ENCODE measurements around the gene NOS3.

The NOS3 gene

GRCh38 chr7:150963707-150964559 lies 26.9 kb upstream of the NOS3 start:
- Mint-ChIP-seq H3K4me3 (no peak overlapping the region), H3K36me3 (ENCODE audit: insufficient read depth) (no peaks in the 10 kb centered on the region), H3K27ac (ENCODE audit: low read depth) (no peak overlapping the region), H3K4me1 (no peaks in the 10 kb centered on the region), H3K27me3 (peaks cover 53% of the 10 kb centered on the region), H3K9me3 (no peaks in the 10 kb centered on the region)
- ATAC-seq (replicated peaks; ENCODE audit: extremely low read depth, poor library complexity, severe bottlenecking) (no peak), DNase-seq (ENCODE audit: low spot score in 2 of 2) (no peak)

- Mint-ChIP-seq H3K27ac (ENCODE audit: low read depth) (no peak overlapping the region), H3K27me3 (peaks cover 46% of the 10 kb centered on the region), H3K4me3 (no peak overlapping the region), H3K4me1 (no peaks in the 10 kb centered on the region), H3K36me3 (ENCODE audit: insufficient read depth) (no peaks in the 10 kb centered on the region), H3K9me3 (no peaks in the 10 kb centered on the region)
- DNase-seq (ENCODE audit: low spot score in 2 of 2): no peak
- no peak for ATAC-seq (replicated peaks; ENCODE audit: extremely low read depth, poor library complexity, severe bottlenecking)
Measured at GRCh38 chr7:150964593-150965111, 26.2 kb upstream of the NOS3 start.

DNA sequence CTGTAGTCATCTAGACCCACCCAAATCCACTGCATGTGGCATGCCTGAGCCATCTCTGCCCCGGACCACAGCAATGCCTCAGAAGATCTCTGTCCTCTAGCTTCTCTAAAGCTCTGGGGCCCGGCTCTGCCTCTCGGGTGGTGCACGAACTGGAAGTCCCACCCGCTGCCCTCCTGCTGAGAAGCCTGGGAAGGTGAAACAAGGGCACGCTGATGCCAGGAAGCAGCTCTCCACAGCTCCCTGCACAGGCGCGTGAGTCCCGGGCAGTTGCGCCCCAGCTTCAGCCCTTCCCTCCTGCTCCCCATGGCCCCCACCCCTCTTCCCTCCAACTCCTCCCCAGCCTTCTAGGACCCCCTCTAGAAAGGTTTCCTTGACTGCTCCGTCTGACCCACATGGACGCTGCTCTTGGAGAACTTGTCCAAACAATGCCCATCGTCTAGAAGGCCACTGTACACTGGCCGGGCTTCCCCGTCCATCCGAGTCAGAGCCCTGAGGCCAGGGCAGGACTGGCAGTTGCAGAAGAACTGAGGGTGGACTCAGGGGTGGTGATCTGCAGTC lies 25.5 kb upstream of the NOS3 start:
- no peak for DNase-seq (ENCODE audit: low spot score in 2 of 2)
- no peaks in the 10 kb centered on the region for H3K36me3 Mint-ChIP-seq (ENCODE audit: insufficient read depth)
- no peaks in the 10 kb centered on the region for H3K9me3 Mint-ChIP-seq
- no peaks in the 10 kb centered on the region for H3K4me1 Mint-ChIP-seq
- no peak overlapping the region for H3K27ac Mint-ChIP-seq (ENCODE audit: low read depth)
- H3K4me3 Mint-ChIP-seq: no peak overlapping the region
- no peak for ATAC-seq (replicated peaks; ENCODE audit: extremely low read depth, poor library complexity, severe bottlenecking)
- peaks cover 39% of the 10 kb centered on the region for H3K27me3 Mint-ChIP-seq

- Mint-ChIP-seq H3K4me1 (no peaks in the 10 kb centered on the region), H3K27ac (ENCODE audit: low read depth) (no peak overlapping the region), H3K27me3 (peaks cover 33% of the 10 kb centered on the region), H3K36me3 (ENCODE audit: insufficient read depth) (no peaks in the 10 kb centered on the region), H3K9me3 (no peaks in the 10 kb centered on the region), H3K4me3 (no peak overlapping the region)
- DNase-seq (ENCODE audit: low spot score in 2 of 2) (no peak), ATAC-seq (replicated peaks; ENCODE audit: extremely low read depth, poor library complexity, severe bottlenecking) (no peak)
Measured at GRCh38 chr7:150966002-150966401, 24.8 kb upstream of the NOS3 start.

DNA sequence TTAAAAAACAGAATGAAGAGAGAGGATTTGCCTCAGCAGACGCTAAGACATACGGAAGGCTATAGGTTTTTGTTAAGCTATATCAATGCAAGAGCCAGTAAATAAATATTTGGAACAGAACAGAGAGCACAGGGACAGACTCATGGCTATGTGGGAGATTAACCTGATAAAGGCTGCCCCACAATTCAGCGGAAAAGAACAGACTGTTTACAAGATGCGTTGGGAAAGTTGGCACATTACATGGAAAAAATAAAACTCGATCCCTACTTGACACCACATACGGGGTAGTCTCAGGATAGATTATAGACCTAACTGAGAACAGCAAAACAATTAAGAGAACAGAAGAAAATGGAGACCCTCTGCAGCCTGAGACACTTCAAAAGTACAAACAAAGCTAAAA lies 23.5 kb upstream of the NOS3 start:
- DNase-seq (ENCODE audit: low spot score in 2 of 2) (no peak), ATAC-seq (replicated peaks; ENCODE audit: extremely low read depth, poor library complexity, severe bottlenecking) (no peak)
- H3K36me3 Mint-ChIP-seq (ENCODE audit: insufficient read depth): no peaks in the 10 kb centered on the region
- no peak overlapping the region for H3K27ac Mint-ChIP-seq (ENCODE audit: low read depth)
- H3K4me1 Mint-ChIP-seq: no peaks in the 10 kb centered on the region
- H3K9me3 Mint-ChIP-seq: no peaks in the 10 kb centered on the region
- peaks cover 19% of the 10 kb centered on the region for H3K27me3 Mint-ChIP-seq
- no peak overlapping the region for H3K4me3 Mint-ChIP-seq

DNA sequence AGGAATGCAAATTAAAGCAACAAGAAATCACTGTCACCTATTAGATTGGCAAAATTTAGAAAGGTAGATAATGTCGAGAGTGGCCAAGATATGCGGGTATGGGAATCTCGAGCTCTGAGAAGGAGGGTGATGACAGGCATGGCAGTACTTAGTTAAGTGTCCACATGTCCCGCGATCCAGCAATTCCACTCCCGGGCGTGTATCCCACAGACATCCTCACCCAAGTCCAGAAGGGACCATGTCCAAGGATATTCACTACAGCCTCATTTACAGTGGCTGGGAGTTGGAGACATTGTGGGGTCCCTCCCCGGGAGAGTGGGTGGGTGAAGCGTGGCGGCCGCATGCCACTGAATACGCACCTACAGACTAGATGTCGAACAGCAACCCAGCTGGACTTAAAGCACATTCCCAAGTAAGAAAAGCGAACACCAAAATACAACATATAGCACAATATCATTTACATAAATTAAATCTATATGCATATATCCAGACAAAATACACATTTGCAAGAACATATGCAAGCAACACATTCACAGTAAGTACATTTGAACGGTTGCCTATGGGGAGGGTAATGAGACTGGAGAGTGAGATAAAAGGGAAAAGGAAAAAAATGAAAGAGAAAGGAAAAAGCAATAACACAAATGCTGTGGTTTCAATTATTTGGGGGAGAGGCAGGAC lies 22.6 kb upstream of the NOS3 start:
- DNase-seq (ENCODE audit: low spot score in 2 of 2): no peak
- Mint-ChIP-seq H3K27me3 (peaks cover 11% of the 10 kb centered on the region), H3K4me3 (no peak overlapping the region), H3K27ac (ENCODE audit: low read depth) (no peak overlapping the region), H3K4me1 (no peaks in the 10 kb centered on the region), H3K9me3 (no peaks in the 10 kb centered on the region), H3K36me3 (ENCODE audit: insufficient read depth) (no peaks in the 10 kb centered on the region)
- ATAC-seq (replicated peaks; ENCODE audit: extremely low read depth, poor library complexity, severe bottlenecking): no peak

DNA sequence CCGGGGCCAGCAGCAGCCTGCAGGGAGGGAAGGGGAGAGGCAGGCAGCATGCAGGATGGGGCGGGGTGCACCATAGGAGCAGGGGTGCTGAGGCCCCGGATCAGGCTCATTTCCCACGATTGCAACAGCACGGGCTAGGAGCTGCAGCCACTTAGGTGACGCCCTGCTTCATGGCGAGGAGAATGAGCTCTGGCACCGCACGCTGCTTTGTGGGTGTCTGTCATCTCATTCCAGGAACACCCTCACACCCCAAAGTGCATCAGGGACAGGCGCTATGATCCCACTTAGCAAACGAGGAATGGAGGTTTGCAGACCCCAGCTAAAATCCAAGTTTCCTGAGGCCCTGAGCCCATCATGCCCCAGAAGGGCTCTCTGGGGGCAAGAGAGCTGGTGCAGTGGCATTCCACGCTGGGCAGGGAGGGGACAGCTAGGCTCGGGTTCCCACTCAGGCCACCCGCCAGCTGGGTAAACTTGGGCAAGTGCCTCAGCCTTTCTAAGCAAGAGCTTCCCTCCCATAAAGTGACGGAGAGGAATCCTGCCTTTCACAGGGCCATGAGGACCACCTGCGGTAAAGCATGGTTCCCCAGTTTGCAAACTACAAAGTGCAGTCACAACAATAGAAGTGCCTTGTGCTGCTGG lies 22.0 kb upstream of the NOS3 start:
- Mint-ChIP-seq H3K4me3 (no peak overlapping the region), H3K27me3 (peaks cover 9% of the 10 kb centered on the region)

DNA sequence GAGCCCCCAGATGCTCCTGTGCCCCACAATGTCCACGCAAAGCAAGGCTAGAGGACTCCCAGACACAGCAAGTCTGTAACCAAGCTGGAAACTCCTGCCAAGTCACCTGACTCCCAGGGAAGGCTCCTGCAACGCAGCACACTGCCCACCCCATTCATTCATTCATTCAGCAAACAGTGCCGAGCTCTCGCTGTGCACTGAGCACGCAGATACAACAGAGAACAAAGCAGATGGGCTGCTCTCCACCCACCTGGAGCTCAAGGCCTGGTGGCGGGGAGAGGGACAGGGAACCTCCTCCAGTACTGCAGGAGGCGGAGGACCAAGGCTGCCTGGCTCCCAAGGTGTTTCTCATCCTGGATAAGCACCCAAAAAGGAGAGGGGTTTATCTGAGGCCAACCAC lies 21.3 kb upstream of the NOS3 start:
- H3K9me3 Mint-ChIP-seq: no peaks in the 10 kb centered on the region
- ATAC-seq (replicated peaks; ENCODE audit: extremely low read depth, poor library complexity, severe bottlenecking) (no peak), DNase-seq (ENCODE audit: low spot score in 2 of 2) (no peak)
- peaks cover 2% of the 10 kb centered on the region for H3K36me3 Mint-ChIP-seq (ENCODE audit: insufficient read depth)
- H3K27ac Mint-ChIP-seq (ENCODE audit: low read depth): no peak overlapping the region
- H3K27me3 Mint-ChIP-seq: peaks cover 9% of the 10 kb centered on the region
- H3K4me1 Mint-ChIP-seq: peaks cover 5% of the 10 kb centered on the region
- H3K4me3 Mint-ChIP-seq: no peak overlapping the region

More for the DNA sequence above, 22.0 kb upstream of the NOS3 start:
- no peak for ATAC-seq (replicated peaks; ENCODE audit: extremely low read depth, poor library complexity, severe bottlenecking)
- H3K27ac Mint-ChIP-seq (ENCODE audit: low read depth): no peak overlapping the region
- no peaks in the 10 kb centered on the region for H3K9me3 Mint-ChIP-seq
- no peaks in the 10 kb centered on the region for H3K4me1 Mint-ChIP-seq
- DNase-seq (ENCODE audit: low spot score in 2 of 2): no peak
- peaks cover under 1% of the 10 kb centered on the region for H3K36me3 Mint-ChIP-seq (ENCODE audit: insufficient read depth)

- H3K36me3 Mint-ChIP-seq (ENCODE audit: insufficient read depth): peaks cover 2% of the 10 kb centered on the region
- H3K4me1 Mint-ChIP-seq: peaks cover 11% of the 10 kb centered on the region
- DNase-seq (ENCODE audit: low spot score in 2 of 2): no peak
- no peak for ATAC-seq (replicated peaks; ENCODE audit: extremely low read depth, poor library complexity, severe bottlenecking)
- no peaks in the 10 kb centered on the region for H3K9me3 Mint-ChIP-seq
- H3K27ac Mint-ChIP-seq (ENCODE audit: low read depth): no peak overlapping the region
- peaks cover 9% of the 10 kb centered on the region for H3K27me3 Mint-ChIP-seq
- H3K4me3 Mint-ChIP-seq: no peak overlapping the region
Measured at GRCh38 chr7:150970424-150970823, 20.4 kb upstream of the NOS3 start.

DNA sequence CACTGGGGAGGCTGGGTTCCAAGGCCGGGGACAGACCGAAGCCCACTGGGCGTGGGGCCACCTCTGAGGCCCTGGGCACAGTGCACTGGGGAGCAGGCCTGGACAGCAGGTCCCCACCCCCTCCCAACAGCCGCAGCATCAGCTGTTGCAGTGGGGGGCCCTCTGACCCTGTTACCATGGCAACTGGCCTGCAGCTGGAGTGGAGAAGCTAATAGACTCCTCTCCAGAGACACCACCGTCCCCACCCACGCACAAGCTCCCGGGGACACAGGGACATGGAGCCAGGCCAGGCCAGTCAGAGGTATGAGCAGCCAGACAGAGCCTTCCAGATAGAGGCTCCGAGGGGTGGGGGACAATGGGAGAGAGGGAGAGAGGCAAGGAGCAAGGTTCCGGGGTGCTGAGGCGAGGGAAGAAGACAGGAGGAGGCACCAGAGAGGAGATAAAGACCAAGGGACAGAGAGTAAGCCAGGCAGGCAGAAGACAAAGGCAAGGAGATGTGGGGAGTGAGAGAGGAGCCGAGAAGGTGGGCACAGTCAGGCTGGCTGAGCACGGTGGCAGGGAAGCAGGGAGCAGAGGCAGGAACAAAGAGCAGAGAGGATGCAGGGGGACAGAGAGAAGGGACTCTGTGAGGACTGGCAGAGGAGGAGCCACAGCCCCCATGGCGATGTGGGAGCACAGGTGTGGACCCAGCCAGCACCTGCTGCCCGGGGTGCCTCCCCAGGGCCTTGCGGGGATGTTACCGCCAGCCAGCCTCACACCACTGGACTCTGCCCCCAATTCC lies 19.4 kb upstream of the NOS3 start:
- no peak for ATAC-seq (replicated peaks; ENCODE audit: extremely low read depth, poor library complexity, severe bottlenecking)
- Mint-ChIP-seq H3K4me1 (peaks cover 15% of the 10 kb centered on the region), H3K4me3 (no peak overlapping the region), H3K27me3 (peaks cover 16% of the 10 kb centered on the region), H3K36me3 (ENCODE audit: insufficient read depth) (peaks cover 2% of the 10 kb centered on the region), H3K9me3 (no peaks in the 10 kb centered on the region), H3K27ac (ENCODE audit: low read depth) (no peak overlapping the region)
- DNase-seq (ENCODE audit: low spot score in 2 of 2): no peak

GRCh38 chr7:150972023-150972468 lies 18.8 kb upstream of the NOS3 start:
- no peak for ATAC-seq (replicated peaks; ENCODE audit: extremely low read depth, poor library complexity, severe bottlenecking)
- peaks cover 3% of the 10 kb centered on the region for H3K36me3 Mint-ChIP-seq (ENCODE audit: insufficient read depth)

GRCh38 chr7:150972741-150973140 lies 18.1 kb upstream of the NOS3 start:
- ATAC-seq (replicated peaks; ENCODE audit: extremely low read depth, poor library complexity, severe bottlenecking) (no peak), DNase-seq (ENCODE audit: low spot score in 2 of 2) (no peak)
- Mint-ChIP-seq H3K4me3 (no peak overlapping the region), H3K27ac (ENCODE audit: low read depth) (no peak overlapping the region), H3K4me1 (peaks cover 25% of the 10 kb centered on the region), H3K36me3 (ENCODE audit: insufficient read depth) (peaks cover 6% of the 10 kb centered on the region), H3K27me3 (peaks cover 25% of the 10 kb centered on the region), H3K9me3 (no peaks in the 10 kb centered on the region)

More at GRCh38 chr7:150972023-150972468, 18.8 kb upstream of the NOS3 start:
- no peaks in the 10 kb centered on the region for H3K9me3 Mint-ChIP-seq
- H3K4me3 Mint-ChIP-seq: no peak overlapping the region
- no peak for DNase-seq (ENCODE audit: low spot score in 2 of 2)
- H3K4me1 Mint-ChIP-seq: peaks cover 20% of the 10 kb centered on the region
- H3K27me3 Mint-ChIP-seq: peaks cover 22% of the 10 kb centered on the region
- H3K27ac Mint-ChIP-seq (ENCODE audit: low read depth): no peak overlapping the region

Measured in central memory CD8-positive, alpha-beta T cell (primary cell).